Kidney (tissue), 14 donors: ENCODE measurements around the gene CD2AP. TPM values are rescaled to one million over a fixed set of nuclear protein-coding genes. Genes with fewer than 3 reads are reported as not detected.

Experiments used
- DNase-seq, 5 donors: peaks; one replicate each; pipeline ENCODE4 v3.0.0-alpha.2; 2013 to 2020
- FAIRE-seq: peaks from 2 replicates; lab custom pipeline; 2012; peaks lifted over from hg19 to GRCh38; lab: Jason Lieb, UNC
- H3K27ac ChIP-seq, 2 donors: one replicate each; pipeline ENCODE4 v1.7.0; 2013; ENCODE audit warnings: low read depth in 2 of 2, low read length in 2 of 2, inconsistent platforms in 1 of 2
- H3K27me3 ChIP-seq: one replicate; pipeline ENCODE4 v1.7.1; 2013; ENCODE audit warnings: low read length, inconsistent platforms; ENCODE audit not compliant: control insufficient read depth, insufficient read depth
- H3K36me3 ChIP-seq, 3 donors: one replicate each; pipeline versions ENCODE4 v1.7.0 to v1.7.1; 2013; ENCODE audit warnings: low read length in 3 of 3, control low read depth in 1 of 3, inconsistent platforms in 1 of 3; ENCODE audit not compliant: insufficient read depth in 3 of 3, control insufficient read depth in 2 of 3
- H3K4me1 ChIP-seq, 3 donors: one replicate each; pipeline versions ENCODE4 v1.7.0 to v1.7.1; 2013; ENCODE audit warnings: low read length in 3 of 3, inconsistent platforms in 1 of 3, low read depth in 1 of 3; ENCODE audit not compliant: control insufficient read depth in 2 of 3, insufficient read depth in 2 of 3
- H3K4me3 ChIP-seq, 3 donors: one replicate each; pipeline versions ENCODE4 v1.7.0 to v1.8.1; 2013; ENCODE audit warnings: low read length in 3 of 3, control low read depth in 1 of 3, inconsistent platforms in 1 of 3
- H3K9ac ChIP-seq, 3 donors: one replicate each; pipeline versions ENCODE4 v1.7.0 to v1.7.1; 2013; ENCODE audit warnings: low read length in 3 of 3, control low read depth in 1 of 3, inconsistent platforms in 1 of 3
- H3K9me3 ChIP-seq, 3 donors: one replicate each; pipeline versions ENCODE4 v1.7.0 to v1.7.1; 2013; ENCODE audit warnings: low read length in 3 of 3, control low read depth in 1 of 3, inconsistent platforms in 1 of 3; ENCODE audit not compliant: control insufficient read depth in 2 of 3, insufficient read depth in 1 of 3
- CTCF ChIP-seq: IDR thresholded peaks from 3 replicates; pipeline ENCODE4 v1.5.1; 2012; ENCODE audit warnings: mild to moderate bottlenecking, moderate library complexity, borderline replicate concordance; ENCODE audit not compliant: insufficient read depth; ENCODE audit errors: extremely low read depth
- intact Hi-C: fragments of 100-400 bp; cut with DNase I; formaldehyde crosslinking; loops from one replicate; pipeline ENCODE4 v1.11.1; 2022
- polyA plus RNA-seq: library from polyadenylated mRNA; stranded (reverse); fragments of 350-450 nt; fragmentation: Illumina TruSeq; extraction: RNeasy Lipid Tissue Mini Kit (QIAGEN cat#74804); gene quantifications from one replicate; pipeline ENCODE4 v1.2.3, GENCODE V29; 2014; ENCODE audit warnings: low read depth, low replicate concordance; ENCODE audit not compliant: insufficient read depth
- total RNA-seq: library from RNA; stranded (reverse); fragmentation: NEBNext Ultra II Directional; extraction: Animal tissue kit (Norgen Biotek cat#: 25700); gene quantifications from one replicate; pipeline ENCODE4 v1.2.1, GENCODE V29; 2021
- donor health status: control.
- donor health status: control.
- donor health status: control.
- donor health status: control.
- donor health status: control.
- donor health status: DM: yes; HTN: yes; CAD: no.
- donor health status: Normal renal cell carcinoma (clear cell type).

Gene CD2AP
- total and polyA plus RNA-seq, 2 donors from 2014 or later: 19.5 to 87.6 TPM

GRCh38 chr6:47527274-47527673 is 49.7 kb downstream of the CD2AP start:
- H3K36me3 ChIP-seq: peaks cover 0 to 4% (median 4%) of the 10 kb centered on the region in 3 donors
- H3K27me3 ChIP-seq: no peaks in the 10 kb centered on the region
- H3K9ac ChIP-seq: no peak overlapping the region
- TF ChIP-seq CTCF: no peak
- H3K4me3 ChIP-seq: no peak overlapping the region
- H3K4me1 ChIP-seq: peaks cover 0 to 5% (median 0%) of the 10 kb centered on the region in 3 donors
- H3K9me3 ChIP-seq: no peaks in the 10 kb centered on the region
- intact Hi-C loops: no loop called here
- FAIRE-seq (no peak), DNase-seq (no peak)
- no peak overlapping the region for H3K27ac ChIP-seq

GRCh38 chr6:47529734-47530133 is 52.1 kb downstream of the CD2AP start:
- no peak for FAIRE-seq
- DNase-seq: no peak
- no peak overlapping the region for H3K4me3 ChIP-seq

GRCh38 chr6:47532981-47533585 is 55.5 kb downstream of the CD2AP start:
- no peak for FAIRE-seq
- no peaks in the 10 kb centered on the region for H3K27me3 ChIP-seq
- no peaks in the 10 kb centered on the region for H3K9me3 ChIP-seq
- no peaks in the 10 kb centered on the region for H3K36me3 ChIP-seq
- no peak overlapping the region for H3K4me3 ChIP-seq
- no peak for DNase-seq
- no peak overlapping the region for H3K27ac ChIP-seq
- no peak for TF ChIP-seq CTCF
- no peak overlapping the region for H3K9ac ChIP-seq
- H3K4me1 ChIP-seq: peaks cover 0 to 2% (median 0%) of the 10 kb centered on the region in 3 donors
- intact Hi-C loops: no loop called here

More at GRCh38 chr6:47529734-47530133, 52.1 kb downstream of the CD2AP start:
- H3K36me3 ChIP-seq: peaks cover 0 to 4% (median 4%) of the 10 kb centered on the region in 3 donors
- no peak overlapping the region for H3K9ac ChIP-seq
- H3K9me3 ChIP-seq: no peaks in the 10 kb centered on the region
- H3K27me3 ChIP-seq: no peaks in the 10 kb centered on the region
- intact Hi-C loops: no loop called here
- peaks cover 0 to under 1% (median 0%) of the 10 kb centered on the region in 3 donors for H3K4me1 ChIP-seq
- H3K27ac ChIP-seq: no peak overlapping the region
- no peak for TF ChIP-seq CTCF
